ENCODE measurements around the gene NDUFS2.

The NDUFS2 gene

GRCh38 chr1:161172776-161173376 is 29.3 kb upstream of the NDUFS2 start:
- no peak for DNase-seq

GRCh38 chr1:161173711-161174110 is 28.5 kb upstream of the NDUFS2 start:
- no peak for DNase-seq

GRCh38 chr1:161174911-161175310 is 27.3 kb upstream of the NDUFS2 start:
- DNase-seq, result no peak

- no peak for DNase-seq
Measured at GRCh38 chr1:161175771-161176453, 26.3 kb upstream of the NDUFS2 start.

GRCh38 chr1:161176468-161177111 is 25.6 kb upstream of the NDUFS2 start:
- no peak for DNase-seq

GRCh38 chr1:161177112-161177935 is 24.8 kb upstream of the NDUFS2 start, which contains the start of gene B4GALT3:
TSS of gene B4GALT3 (minus strand) at chr1:161177507. CDS start at chr1:161176060, 1,447 bp downstream.
- peak; percentile 65 for DNase-seq

GRCh38 chr1:161177936-161178244 is 24.3 kb upstream of the NDUFS2 start:
- DNase-seq, result no peak

GRCh38 chr1:161179698-161180097 is 22.5 kb upstream of the NDUFS2 start:
- no peak for DNase-seq

- DNase-seq, result no peak
Measured at GRCh38 chr1:161180639-161181038, 21.5 kb upstream of the NDUFS2 start.

GRCh38 chr1:161182214-161182613 is 20.0 kb upstream of the NDUFS2 start:
- DNase-seq, result peak; percentile 68

- DNase-seq, result no peak
Measured at GRCh38 chr1:161185282-161185682, 16.9 kb upstream of the NDUFS2 start.

GRCh38 chr1:161185732-161186311 is 16.3 kb upstream of the NDUFS2 start:
- DNase-seq, result no peak

GRCh38 chr1:161187311-161187710 is 14.9 kb upstream of the NDUFS2 start:
- no peak for DNase-seq

GRCh38 chr1:161188381-161188780 is 13.8 kb upstream of the NDUFS2 start:
- DNase-seq, result no peak

- no peak for DNase-seq
Measured at GRCh38 chr1:161189036-161189435, 13.1 kb upstream of the NDUFS2 start.

GRCh38 chr1:161190962-161191521 is 11.1 kb upstream of the NDUFS2 start:
- no peak for DNase-seq

- no peak for DNase-seq
Measured at GRCh38 chr1:161191971-161192370, 10.2 kb upstream of the NDUFS2 start.

- DNase-seq, result peak; percentile 39
Measured at GRCh38 chr1:161192476-161193465, 9.4 kb upstream of the NDUFS2 start.

- no peak for DNase-seq
Measured at GRCh38 chr1:161193561-161194235, 8.5 kb upstream of the NDUFS2 start.

GRCh38 chr1:161195171-161195570 is 7.0 kb upstream of the NDUFS2 start:
- no peak for DNase-seq

- DNase-seq, result no peak
Measured at GRCh38 chr1:161196111-161196510, 6.1 kb upstream of the NDUFS2 start.
